ENCODE measurements around the gene NAA10.

Gene NAA10

DNA sequence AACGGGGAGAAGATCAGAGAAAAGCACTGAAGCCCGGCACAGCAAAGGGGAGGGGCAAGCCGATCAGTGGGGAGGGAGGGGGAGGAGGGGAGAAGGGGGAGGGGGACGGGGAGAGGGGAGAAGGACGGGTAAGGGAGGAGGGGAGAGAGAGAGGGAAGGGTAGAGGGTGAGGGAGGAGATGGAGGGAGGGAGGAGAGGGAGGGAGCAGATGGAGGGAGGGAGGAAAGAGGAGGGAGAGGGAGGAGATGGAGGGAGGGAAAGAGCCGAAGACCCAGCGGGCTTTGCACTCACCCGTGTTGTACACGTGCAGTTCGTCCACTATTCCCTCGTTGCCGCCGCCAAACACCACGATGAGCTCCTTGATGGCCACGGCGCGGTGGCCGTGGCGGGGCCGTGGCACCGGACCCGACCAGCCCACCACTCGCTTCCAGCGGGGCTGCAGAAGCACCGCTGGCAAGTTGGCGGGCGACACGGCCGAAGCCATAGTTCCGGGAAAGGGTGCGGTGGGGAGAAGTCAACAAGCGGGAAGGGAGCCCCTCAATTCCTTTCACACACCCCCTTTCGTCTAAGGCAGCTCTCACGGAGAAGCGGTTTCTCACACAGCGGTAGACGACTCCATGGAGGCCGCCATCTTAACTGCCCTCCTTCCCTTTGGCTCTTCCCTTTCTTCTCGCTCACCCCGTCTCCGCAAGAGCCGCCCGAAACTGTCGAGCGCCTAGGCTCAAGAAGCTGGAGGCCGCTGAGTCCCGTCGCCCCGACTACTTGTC lies 35.7 kb upstream of the NAA10 start:
- H3K27me3 ChIP-seq (replicated peaks in 2 of 5; ENCODE audit: control insufficient read depth in 4 of 5, insufficient read depth in 5 of 5, low read length in 4 of 5), result peaks cover 0 to 27% (median 0%) of the 10 kb centered on the region in 5 experiments
- peaks cover 0 to 17% (median 3%) of the 10 kb centered on the region in 4 experiments for H3K36me3 ChIP-seq (ENCODE audit: control insufficient read depth in 4 of 4, insufficient read depth in 4 of 4, low read length in 3 of 4)
- WGBS (ENCODE audit: insufficient coverage), result 17% methylated on average over 43 of the region's 49 CpGs
- H3K4me1 ChIP-seq (ENCODE audit: control extremely low read depth in 1 of 4, control insufficient read depth in 4 of 4, insufficient read depth in 4 of 4, low read length in 3 of 4), result peaks cover 13 to 65% (median 60%) of the 10 kb centered on the region in 4 experiments
- peak overlapping the region; percentile 98 to 99 for H3K27ac ChIP-seq (ENCODE audit: insufficient read depth in 1 of 2, low read depth in 1 of 2, low read length in 2 of 2, poor library complexity in 1 of 2, severe bottlenecking in 2 of 2)
- ChIA-PET CTCF (interaction anchor here (1.0 to 4.2 kb wide), 4 partner anchors 21 to 48 kb away, joined by 3 to 17 read pairs (median 8); partner anchors contain the start of gene ARHGAP4), POLR2A (interaction anchor here (0.6 to 2.2 kb wide), 4 partner anchors 32 to 527 kb away, joined by 4 to 11 read pairs (median 6); partner anchors contain the start of genes ARHGAP4 and RPL10)
- peak in 2 of 3 donors; percentile 69 to 73 for DNase-seq
- H3K9me3 ChIP-seq (ENCODE audit: control extremely low read depth in 1 of 5, control insufficient read depth in 4 of 5, insufficient read depth in 2 of 5, low read depth in 1 of 5, low read length in 4 of 5), result no peaks in the 10 kb centered on the region
- H3K4me3 ChIP-seq (ENCODE audit: control insufficient read depth in 1 of 7, extremely low read depth in 1 of 7, insufficient read depth in 4 of 7, low read depth in 2 of 7, low read length in 6 of 7), result peak overlapping the region; percentile 80 to 97 (median 93)

GRCh38 chrX:153969904-153970356 lies 35.1 kb upstream of the NAA10 start:
- POLR2A ChIA-PET, result interaction anchor here (2.2 kb wide), 1 partner anchor 32 kb away, joined by 7 read pairs; no protein-coding TSS in a partner anchor

GRCh38 chrX:153969125-153969903 lies 34.5 kb upstream of the NAA10 start:
- Histone ChIP-seq H3K4me3 (ENCODE audit: control insufficient read depth in 1 of 7, extremely low read depth in 1 of 7, insufficient read depth in 4 of 7, low read depth in 2 of 7, low read length in 6 of 7) (peak overlapping the region; percentile 38 to 97 (median 86)), H3K27ac (ENCODE audit: insufficient read depth in 1 of 2, low read depth in 1 of 2, low read length in 2 of 2, poor library complexity in 1 of 2, severe bottlenecking in 2 of 2) (peak overlapping the region in 1 of 2 experiments; percentile 99), H3K9me3 (ENCODE audit: control extremely low read depth in 1 of 5, control insufficient read depth in 4 of 5, insufficient read depth in 2 of 5, low read depth in 1 of 5, low read length in 4 of 5) (no peaks in the 10 kb centered on the region), H3K27me3 (replicated peaks in 2 of 5; ENCODE audit: control insufficient read depth in 4 of 5, insufficient read depth in 5 of 5, low read length in 4 of 5) (peaks cover 0 to 28% (median 0%) of the 10 kb centered on the region in 5 experiments), H3K4me1 (ENCODE audit: control extremely low read depth in 1 of 4, control insufficient read depth in 4 of 4, insufficient read depth in 4 of 4, low read length in 3 of 4) (peaks cover 13 to 65% (median 56%) of the 10 kb centered on the region in 4 experiments), H3K36me3 (ENCODE audit: control insufficient read depth in 4 of 4, insufficient read depth in 4 of 4, low read length in 3 of 4) (peaks cover under 1 to 26% (median 3%) of the 10 kb centered on the region in 4 experiments)
- CTCF ChIA-PET, result interaction anchor here (1.0 to 4.2 kb wide), 11 partner anchors 11 to 50 kb away, joined by 3 to 19 read pairs (median 5); partner anchors contain the start of gene ARHGAP4
- POLR2A ChIA-PET, result interaction anchor here (0.7 to 1.0 kb wide), 2 partner anchors 41 to 51 kb away, joined by 3 read pairs; no protein-coding TSS in a partner anchor
- DNase-seq, result no peak
- 51% methylated on average over 14 of the region's 25 CpGs for WGBS (ENCODE audit: insufficient coverage)

More at GRCh38 chrX:153969904-153970356, 35.1 kb upstream of the NAA10 start:
- Histone ChIP-seq H3K4me3 (ENCODE audit: control insufficient read depth in 1 of 7, extremely low read depth in 1 of 7, insufficient read depth in 4 of 7, low read depth in 2 of 7, low read length in 6 of 7) (peak overlapping the region; percentile 38 to 97 (median 89)), H3K9me3 (ENCODE audit: control extremely low read depth in 1 of 5, control insufficient read depth in 4 of 5, insufficient read depth in 2 of 5, low read depth in 1 of 5, low read length in 4 of 5) (no peaks in the 10 kb centered on the region), H3K36me3 (ENCODE audit: control insufficient read depth in 4 of 4, insufficient read depth in 4 of 4, low read length in 3 of 4) (peaks cover 0 to 22% (median 3%) of the 10 kb centered on the region in 4 experiments), H3K27ac (ENCODE audit: insufficient read depth in 1 of 2, low read depth in 1 of 2, low read length in 2 of 2, poor library complexity in 1 of 2, severe bottlenecking in 2 of 2) (peak overlapping the region in 1 of 2 experiments; percentile 99), H3K4me1 (ENCODE audit: control extremely low read depth in 1 of 4, control insufficient read depth in 4 of 4, insufficient read depth in 4 of 4, low read length in 3 of 4) (peaks cover 13 to 70% (median 61%) of the 10 kb centered on the region in 4 experiments), H3K27me3 (replicated peaks in 2 of 5; ENCODE audit: control insufficient read depth in 4 of 5, insufficient read depth in 5 of 5, low read length in 4 of 5) (peaks cover 0 to 27% (median 0%) of the 10 kb centered on the region in 5 experiments)
- CTCF ChIA-PET, result interaction anchor here (1.0 to 4.2 kb wide), 6 partner anchors 19 to 49 kb away, joined by 3 to 19 read pairs (median 8); partner anchors contain the start of gene ARHGAP4
- DNase-seq, result no peak
- 8% methylated on average over 8 of the region's 26 CpGs for WGBS (ENCODE audit: insufficient coverage)

- Histone ChIP-seq H3K9me3 (ENCODE audit: control extremely low read depth in 1 of 5, control insufficient read depth in 4 of 5, insufficient read depth in 2 of 5, low read depth in 1 of 5, low read length in 4 of 5) (peaks cover 0 to 1% (median 0%) of the 10 kb centered on the region in 5 experiments), H3K36me3 (ENCODE audit: control insufficient read depth in 4 of 4, insufficient read depth in 4 of 4, low read length in 3 of 4) (peaks cover 4 to 32% (median 5%) of the 10 kb centered on the region in 4 experiments), H3K4me1 (ENCODE audit: control extremely low read depth in 1 of 4, control insufficient read depth in 4 of 4, insufficient read depth in 4 of 4, low read length in 3 of 4) (peaks cover 13 to 59% (median 50%) of the 10 kb centered on the region in 4 experiments), H3K27me3 (replicated peaks in 2 of 5; ENCODE audit: control insufficient read depth in 4 of 5, insufficient read depth in 5 of 5, low read length in 4 of 5) (peaks cover 0 to 30% (median 0%) of the 10 kb centered on the region in 5 experiments), H3K4me3 (ENCODE audit: control insufficient read depth in 1 of 7, extremely low read depth in 1 of 7, insufficient read depth in 4 of 7, low read depth in 2 of 7, low read length in 6 of 7) (peak overlapping the region; percentile 38 to 97 (median 86)), H3K27ac (ENCODE audit: insufficient read depth in 1 of 2, low read depth in 1 of 2, low read length in 2 of 2, poor library complexity in 1 of 2, severe bottlenecking in 2 of 2) (peak overlapping the region in 1 of 2 experiments; percentile 99)
- peak in 2 of 3 donors; percentile 61 to 71 for DNase-seq
- ChIA-PET CTCF (interaction anchor here (1.0 to 4.2 kb wide), 13 partner anchors 12 to 62 kb away, joined by 3 to 19 read pairs (median 5); partner anchors contain the start of gene ARHGAP4), POLR2A (interaction anchor here (0.7 to 1.0 kb wide), 2 partner anchors 40 to 52 kb away, joined by 3 read pairs; no protein-coding TSS in a partner anchor)
- 44% methylated on average over 8 of the region's 12 CpGs for WGBS (ENCODE audit: insufficient coverage)
Observed at GRCh38 chrX:153968754-153969124, 33.9 kb upstream of the NAA10 start.

DNA sequence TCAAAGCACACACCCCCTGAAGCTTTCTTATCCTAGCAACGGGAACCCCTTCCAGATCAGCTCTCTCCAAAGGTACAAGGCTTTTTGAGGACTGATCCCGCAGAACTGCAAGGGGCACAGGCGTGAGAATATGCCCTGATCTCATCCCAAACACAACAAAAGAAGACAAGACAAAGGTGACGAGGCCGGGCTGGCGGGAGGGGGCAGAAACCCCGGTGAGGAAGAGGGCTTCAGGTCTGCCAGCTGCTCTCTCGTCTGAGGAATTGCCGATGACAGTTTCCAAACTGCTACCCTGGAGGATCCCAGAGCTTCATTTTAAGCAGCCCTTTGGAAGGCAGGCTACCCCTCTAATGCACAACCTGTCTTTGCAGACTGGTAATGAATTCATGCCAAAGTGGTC lies 33.4 kb upstream of the NAA10 start:
- peak overlapping the region in 4 of 7 experiments; percentile 31 to 97 (median 90) for H3K4me3 ChIP-seq (ENCODE audit: control insufficient read depth in 1 of 7, extremely low read depth in 1 of 7, insufficient read depth in 4 of 7, low read depth in 2 of 7, low read length in 6 of 7)
- H3K9me3 ChIP-seq (ENCODE audit: control extremely low read depth in 1 of 5, control insufficient read depth in 4 of 5, insufficient read depth in 2 of 5, low read depth in 1 of 5, low read length in 4 of 5), result peaks cover 0 to 2% (median 0%) of the 10 kb centered on the region in 5 experiments
- peaks cover 0 to 30% (median 0%) of the 10 kb centered on the region in 5 experiments for H3K27me3 ChIP-seq (replicated peaks in 2 of 5; ENCODE audit: control insufficient read depth in 4 of 5, insufficient read depth in 5 of 5, low read length in 4 of 5)
- peaks cover 4 to 37% (median 8%) of the 10 kb centered on the region in 4 experiments for H3K36me3 ChIP-seq (ENCODE audit: control insufficient read depth in 4 of 4, insufficient read depth in 4 of 4, low read length in 3 of 4)
- 61% methylated on average over 7 of the region's 9 CpGs for WGBS (ENCODE audit: insufficient coverage)
- POLR2A ChIA-PET, result interaction anchor here (1.0 kb wide), 1 partner anchor 40 kb away, joined by 3 read pairs; no protein-coding TSS in a partner anchor
- peak overlapping the region in 1 of 2 experiments; percentile 99 for H3K27ac ChIP-seq (ENCODE audit: insufficient read depth in 1 of 2, low read depth in 1 of 2, low read length in 2 of 2, poor library complexity in 1 of 2, severe bottlenecking in 2 of 2)
- CTCF ChIA-PET, result interaction anchor here (1.0 to 4.2 kb wide), 11 partner anchors 12 to 62 kb away, joined by 3 to 19 read pairs (median 6); partner anchors contain the start of gene ARHGAP4
- peaks cover 13 to 55% (median 45%) of the 10 kb centered on the region in 4 experiments for H3K4me1 ChIP-seq (ENCODE audit: control extremely low read depth in 1 of 4, control insufficient read depth in 4 of 4, insufficient read depth in 4 of 4, low read length in 3 of 4)
- no peak for DNase-seq
